IPS-18a (cell line): Measurements from ENCODE around the gene ZNF613.
"Not testable (repeated sequence)": the region's sequence is repeated elsewhere in the genome, so short reads cannot be mapped to it uniquely, and the experiment has no call there.

Experiments
- H3K27ac ChIP-seq: one replicate; pipeline ENCODE4 v1.5.1; 2013; ENCODE audit warnings: low read length
- H3K27me3 ChIP-seq: one replicate; pipeline ENCODE4 v1.6.1; 2013; ENCODE audit warnings: mild to moderate bottlenecking, low read length; ENCODE audit not compliant: control insufficient read depth, insufficient read depth
- H3K36me3 ChIP-seq: one replicate; pipeline ENCODE4 v1.6.1; 2013; ENCODE audit warnings: low read depth, low read length; ENCODE audit not compliant: control insufficient read depth
- H3K4me1 ChIP-seq: one replicate; pipeline ENCODE4 v1.6.1; 2013; ENCODE audit warnings: low read depth, low read length; ENCODE audit not compliant: control insufficient read depth
- H3K4me3 ChIP-seq: one replicate; pipeline ENCODE4 v1.5.1; 2013; ENCODE audit warnings: low read length
- H3K9ac ChIP-seq: one replicate; pipeline ENCODE4 v1.6.1; 2013; ENCODE audit warnings: mild to moderate bottlenecking, low read length, moderate library complexity
- H3K9me3 ChIP-seq: one replicate; pipeline ENCODE4 v1.6.1; 2013; ENCODE audit warnings: low read depth, low read length; ENCODE audit not compliant: control insufficient read depth

Gene ZNF613

DNA sequence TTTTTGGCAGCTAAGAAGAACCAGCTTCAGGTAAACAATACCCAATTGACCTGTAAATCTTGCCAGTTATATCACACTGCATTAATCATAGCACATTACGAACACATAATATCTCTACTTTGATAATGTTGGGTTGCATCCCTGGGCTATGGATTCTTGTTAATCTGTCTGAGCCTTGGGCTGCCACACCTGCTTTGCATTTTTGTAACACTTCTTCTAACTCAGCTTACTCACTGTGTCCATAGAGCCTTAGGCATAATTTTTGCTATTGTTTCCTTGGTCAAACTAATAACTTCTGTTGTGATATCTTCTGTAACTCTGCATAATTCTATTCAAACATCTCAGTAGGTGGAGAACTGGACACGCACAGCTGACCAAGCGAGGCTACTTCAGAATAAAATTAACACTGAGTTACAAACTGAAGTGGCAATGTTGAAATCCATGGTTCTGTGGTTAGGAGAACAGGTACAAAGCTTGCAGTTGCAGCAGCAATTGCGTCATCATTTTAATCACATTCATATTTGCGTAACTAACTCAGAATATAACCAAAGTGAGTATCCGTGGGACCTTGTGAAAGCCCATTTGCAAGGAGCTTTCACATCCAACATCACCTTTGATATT lies 53.0 kb downstream of the ZNF613 start:
- no peaks in the 10 kb centered on the region for H3K27me3 ChIP-seq
- H3K9me3 ChIP-seq = peaks cover 25% of the 10 kb centered on the region
- no peak overlapping the region for H3K27ac ChIP-seq
- no peaks in the 10 kb centered on the region for H3K4me1 ChIP-seq
- no peak overlapping the region for H3K9ac ChIP-seq
- H3K36me3 ChIP-seq = no peaks in the 10 kb centered on the region
- H3K4me3 ChIP-seq = no peak overlapping the region

DNA sequence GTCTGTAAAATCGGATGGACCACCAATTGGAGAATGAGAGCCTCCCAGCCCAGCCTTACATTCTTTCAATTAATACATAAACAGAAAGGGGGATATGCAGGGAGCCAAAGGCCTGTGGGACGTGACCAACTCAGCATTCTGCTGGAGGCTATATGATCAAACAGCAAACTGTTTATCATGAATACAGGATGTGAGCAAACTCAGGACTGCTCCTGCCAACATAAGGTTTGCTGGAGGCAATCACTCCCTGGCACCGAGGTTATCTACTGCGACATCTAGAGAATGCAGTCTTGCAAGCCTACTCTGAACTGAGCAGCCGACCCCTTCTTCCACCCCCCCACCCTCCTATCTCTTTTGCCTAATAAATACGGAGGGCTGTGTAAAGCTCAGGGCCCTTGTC lies 53.7 kb downstream of the ZNF613 start:
- not testable (repeated sequence) for H3K27ac ChIP-seq, H3K27me3 ChIP-seq, H3K4me1 ChIP-seq, H3K9ac ChIP-seq, H3K36me3 ChIP-seq, H3K4me3 ChIP-seq
- peaks cover 25% of the 10 kb centered on the region for H3K9me3 ChIP-seq

DNA sequence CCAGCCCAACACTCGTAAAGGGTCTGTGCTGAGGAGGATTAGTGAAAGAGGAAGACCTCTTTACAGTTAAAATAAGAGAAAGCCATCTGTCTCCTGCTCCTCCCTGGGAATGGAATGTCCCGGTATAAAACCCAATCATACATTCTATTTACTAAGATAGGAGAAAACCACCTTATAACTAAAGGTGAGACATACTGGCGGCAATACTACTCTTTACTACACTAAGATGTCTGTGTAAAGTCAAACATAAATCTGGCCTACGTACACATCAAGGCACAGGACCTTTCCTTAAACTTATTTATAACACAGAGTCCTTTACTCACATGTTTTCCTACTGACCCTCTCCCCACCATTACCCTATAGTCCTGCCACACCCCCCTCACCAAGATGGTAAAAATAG lies 56.1 kb downstream of the ZNF613 start:
- Histone ChIP-seq H3K27ac (no peak overlapping the region), H3K4me1 (no peaks in the 10 kb centered on the region), H3K9ac (no peak overlapping the region), H3K9me3 (peaks cover 25% of the 10 kb centered on the region), H3K36me3 (no peaks in the 10 kb centered on the region), H3K4me3 (no peak overlapping the region), H3K27me3 (no peaks in the 10 kb centered on the region)

DNA sequence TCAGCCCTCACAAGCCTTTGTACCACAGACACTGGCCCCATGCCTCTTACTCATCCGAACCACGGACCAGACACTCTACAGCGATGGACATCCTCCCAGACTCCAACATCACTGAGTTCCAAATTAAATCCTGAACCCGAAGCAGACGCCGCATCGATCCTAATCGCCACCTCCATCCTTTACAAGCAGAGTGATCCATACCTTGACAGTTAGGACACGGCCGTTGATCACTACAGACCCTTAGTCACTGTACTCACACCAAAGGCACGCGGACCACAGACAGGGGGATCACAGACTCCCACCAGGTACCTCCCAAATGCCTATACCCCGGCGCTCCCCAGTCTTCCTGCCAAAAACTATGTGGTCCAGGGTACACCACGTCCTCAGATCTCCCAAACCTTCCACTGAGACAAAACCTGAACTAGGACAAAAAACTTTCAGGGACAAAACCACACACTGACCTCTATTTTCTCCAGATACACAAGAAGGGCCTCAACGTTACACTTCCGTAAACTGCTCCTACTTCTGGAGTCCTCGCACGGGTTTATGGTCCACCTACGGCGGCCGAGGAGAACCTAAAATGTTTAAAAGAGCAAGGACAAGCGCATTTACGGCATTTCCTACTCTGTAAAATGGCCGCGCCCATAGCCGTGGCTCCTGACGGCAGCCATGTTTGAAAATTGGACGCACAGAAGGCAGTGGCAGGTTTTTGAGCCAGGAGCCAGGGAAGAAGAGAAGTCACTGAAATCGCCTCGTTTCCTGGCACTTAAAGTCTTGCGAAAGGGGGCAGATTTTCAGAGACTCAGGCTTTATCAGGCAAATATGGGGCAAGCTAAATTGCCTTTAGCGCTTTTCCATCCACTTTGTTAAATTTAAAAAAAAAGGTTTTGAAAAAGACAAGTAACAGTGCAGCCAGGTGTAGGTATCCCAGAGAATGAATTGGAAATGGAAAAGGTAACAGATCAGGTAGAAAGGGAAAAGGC lies 59.3 kb downstream of the ZNF613 start, which contains the start of gene ZNF350:
TSS of gene ZNF350 (minus strand) at position 532 of the 983 bp plus-strand sequence. CDS start 12,480 bp downstream, outside the sequence.
- Histone ChIP-seq H3K27ac (no peak within 1 kb of the TSS), H3K27me3 (no peaks in the 10 kb centered on the region), H3K9ac (peak within 1 kb of the TSS; percentile 53), H3K4me1 (no peaks in the 10 kb centered on the region), H3K9me3 (peaks cover 29% of the 10 kb centered on the region), H3K4me3 (peak within 1 kb of the TSS; percentile 82), H3K36me3 (no peaks in the 10 kb centered on the region)

DNA sequence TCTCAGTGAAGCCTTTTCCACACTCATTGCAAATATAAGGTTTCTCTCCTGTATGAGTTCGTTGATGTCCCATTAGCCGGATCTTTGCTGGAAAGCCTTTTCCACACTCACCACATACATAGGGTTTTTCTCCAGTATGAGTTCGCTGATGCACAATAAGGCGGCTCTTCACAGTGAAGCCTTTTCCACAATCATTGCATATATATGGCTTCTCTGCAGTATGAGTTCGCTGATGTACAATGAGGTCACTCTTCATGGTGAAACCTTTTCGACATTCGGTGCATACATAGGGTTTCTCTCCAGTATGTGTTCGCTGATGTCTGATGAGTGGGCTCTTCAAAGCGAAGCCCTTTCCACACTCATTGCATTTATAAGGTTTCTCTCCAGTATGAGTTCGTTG lies 66.2 kb downstream of the ZNF613 start:
- no peak overlapping the region for H3K27ac ChIP-seq
- peaks cover 33% of the 10 kb centered on the region for H3K36me3 ChIP-seq
- H3K9me3 ChIP-seq = peaks cover 77% of the 10 kb centered on the region
- no peak overlapping the region for H3K4me3 ChIP-seq
- H3K9ac ChIP-seq = no peak overlapping the region
- H3K4me1 ChIP-seq = no peaks in the 10 kb centered on the region
- H3K27me3 ChIP-seq = no peaks in the 10 kb centered on the region

DNA sequence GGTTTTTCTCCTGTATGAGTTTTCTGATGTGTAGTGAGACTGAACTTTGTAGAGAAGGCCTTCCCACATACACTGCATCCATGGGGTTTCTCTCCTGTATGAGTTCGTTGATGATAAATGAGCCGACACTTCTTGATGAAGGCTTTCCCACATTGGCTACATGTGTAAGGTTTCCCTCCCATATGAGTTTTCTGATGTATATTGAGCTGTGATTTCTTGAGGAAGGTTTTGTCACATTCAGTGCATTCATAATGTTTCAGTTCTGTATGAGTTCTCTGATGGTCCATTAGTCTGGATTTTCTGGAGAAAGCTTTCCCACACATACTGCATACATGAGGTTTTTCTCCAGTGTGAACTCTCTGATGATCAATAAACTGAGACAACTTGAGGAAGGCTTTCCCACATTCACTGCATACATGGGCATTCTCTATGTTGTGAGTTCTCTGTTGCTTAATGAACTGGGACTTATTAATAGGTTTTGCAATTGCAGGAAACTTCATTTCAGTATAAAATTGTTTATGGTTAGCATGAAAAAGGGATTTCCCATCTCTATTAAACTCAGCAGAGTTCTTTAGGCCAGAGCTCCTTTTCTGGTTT lies 66.9 kb downstream of the ZNF613 start:
- peaks cover 40% of the 10 kb centered on the region for H3K36me3 ChIP-seq
- H3K4me3 ChIP-seq = no peak overlapping the region
- H3K9me3 ChIP-seq = peaks cover 77% of the 10 kb centered on the region
- no peaks in the 10 kb centered on the region for H3K27me3 ChIP-seq
- no peak overlapping the region for H3K9ac ChIP-seq
- no peaks in the 10 kb centered on the region for H3K4me1 ChIP-seq
- no peak overlapping the region for H3K27ac ChIP-seq
